Activated T-cell treated with anti-CD3 and anti-CD28 coated beads for 4 hours (primary cell): ENCODE data around the gene YIPF7.

ENCODE experiments used
- DNase-seq: peaks from one replicate; pipeline ENCODE4 v3.0.0-alpha.2; 2020

Gene YIPF7

DNA sequence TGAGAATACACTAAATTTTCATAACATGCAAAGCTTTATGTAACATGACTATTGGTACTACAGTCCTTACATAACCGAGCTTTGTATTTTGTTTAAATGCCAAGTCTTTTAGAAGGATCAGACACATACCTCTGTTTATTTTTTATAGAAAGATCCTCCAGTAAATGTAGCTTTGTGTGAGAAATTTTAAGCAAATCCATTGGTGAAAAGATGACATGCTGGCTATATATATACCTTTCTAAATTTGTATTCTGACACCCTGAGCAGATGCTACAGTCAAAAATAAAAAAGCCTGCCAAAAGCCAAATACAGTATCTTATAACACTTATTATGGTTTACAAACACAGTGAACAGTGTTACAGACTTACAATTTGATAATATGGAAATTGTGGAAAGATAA lies at the start of gene YIPF7:
TSS of gene YIPF7 (minus strand) at position 201 of the 400 bp plus-strand sequence. CDS start 1,525 bp downstream, outside the sequence.
- no peak for DNase-seq

DNA sequence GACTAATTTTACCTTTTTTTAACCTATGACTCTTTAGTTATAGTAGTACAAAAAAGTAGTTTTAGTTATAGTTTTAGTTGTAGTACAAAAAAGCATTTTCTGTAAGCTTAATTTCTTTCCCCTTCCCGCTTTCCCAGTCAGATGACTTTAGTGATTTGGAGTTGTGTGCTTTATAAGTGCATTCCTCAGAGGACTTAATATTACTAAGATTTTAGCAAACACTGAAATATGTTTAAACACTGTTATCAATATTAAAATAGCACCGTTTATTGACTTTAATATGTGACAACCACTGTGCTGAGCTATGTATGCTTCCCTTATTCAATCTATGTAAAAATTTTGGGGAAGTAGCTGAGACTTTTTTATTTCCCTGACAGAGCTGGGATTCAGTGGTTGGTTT lies 49.6 kb upstream of the YIPF7 start:
- no peak for DNase-seq

DNA sequence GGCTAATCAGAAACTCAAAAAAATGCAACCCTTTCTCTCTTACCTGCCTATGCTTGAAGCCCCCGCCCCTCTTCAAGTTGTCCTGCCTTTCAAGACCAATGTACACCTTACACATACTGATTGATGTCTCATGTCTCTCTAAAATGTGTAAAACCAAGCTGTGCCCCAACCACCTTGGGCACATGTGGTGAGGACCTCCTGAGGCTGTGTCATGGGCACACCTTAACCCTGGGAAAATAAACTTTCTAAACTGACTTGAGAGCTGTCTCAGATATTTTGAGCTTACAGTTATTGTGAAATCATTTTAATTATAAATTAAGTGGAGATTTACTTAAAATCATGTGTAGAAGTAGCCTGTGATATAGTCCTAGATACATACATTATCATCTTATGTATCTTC lies 49.0 kb upstream of the YIPF7 start:
- DNase-seq, result no peak

GRCh38 chr4:44684648-44685047 lies 33.2 kb upstream of the YIPF7 start:
- no peak for DNase-seq

DNA sequence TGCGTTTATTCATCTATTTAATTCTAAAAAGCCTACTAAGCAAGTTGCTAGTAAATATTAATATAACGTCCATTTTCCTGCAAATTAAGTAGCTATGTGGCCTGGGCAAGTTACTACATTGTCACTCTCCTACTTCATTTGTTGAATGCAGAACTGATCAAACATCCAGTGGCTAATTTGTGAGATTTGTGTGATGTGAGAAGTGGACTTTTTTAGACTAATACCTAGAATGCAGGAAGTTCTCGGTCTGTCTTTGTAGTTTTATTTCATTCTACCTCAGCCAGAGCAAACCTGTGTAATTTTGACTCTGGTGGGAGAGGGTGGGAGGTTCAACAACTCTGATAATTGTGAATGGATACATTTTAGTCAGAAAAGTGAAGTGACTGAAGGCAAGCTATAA lies 27.6 kb upstream of the YIPF7 start:
- DNase-seq, result no peak

DNA sequence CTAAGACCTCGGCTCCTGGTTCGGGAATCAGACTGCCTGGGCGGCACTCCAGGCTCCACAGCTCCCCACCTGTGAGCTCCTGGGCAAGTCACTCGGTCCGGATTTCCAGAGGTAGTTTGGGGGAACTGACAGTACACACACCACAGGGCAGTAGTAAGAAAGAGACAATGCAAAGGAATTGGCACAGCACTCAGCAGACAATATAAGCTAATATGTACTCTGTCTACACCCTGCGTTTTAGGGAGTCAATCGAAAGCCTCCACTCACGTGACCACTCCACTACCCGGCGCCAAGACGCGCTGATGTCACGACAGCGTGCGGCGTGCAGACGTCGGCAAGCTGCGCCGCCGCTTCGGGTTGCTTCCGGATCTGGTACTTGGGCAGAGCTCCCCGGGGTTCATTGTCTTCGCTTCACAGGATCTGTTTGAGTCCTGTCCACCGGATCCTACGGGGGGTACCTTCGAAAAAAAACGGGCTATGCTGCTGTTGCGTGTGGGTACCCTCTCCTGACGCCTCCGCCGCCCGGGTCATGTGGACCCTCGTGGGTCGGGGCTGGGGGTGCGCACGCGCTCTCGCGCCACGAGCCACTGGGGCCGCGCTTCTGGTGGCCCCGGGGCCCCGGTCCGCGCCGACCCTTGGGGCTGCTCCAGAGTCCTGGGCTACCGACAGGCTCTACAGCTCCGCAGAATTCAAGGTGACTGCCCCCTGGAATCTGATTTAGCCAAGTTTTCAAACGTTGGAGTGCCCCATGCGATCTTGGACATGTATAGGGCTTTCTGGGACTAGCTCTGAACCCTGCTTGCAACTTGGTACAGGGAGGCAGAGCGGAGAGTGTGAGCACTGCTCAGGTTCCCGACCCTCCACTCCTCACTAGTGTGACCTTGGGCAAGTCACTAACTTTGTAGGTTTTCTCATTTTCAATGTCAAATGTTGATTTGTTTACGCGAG lies 26.9 kb upstream of the YIPF7 start, which contains the start of gene GUF1:
TSS of gene GUF1 (plus strand) at position 327 of the 948 bp plus-strand sequence. CDS start at position 530, 203 bp downstream.
- peak; percentile 79 for DNase-seq

DNA sequence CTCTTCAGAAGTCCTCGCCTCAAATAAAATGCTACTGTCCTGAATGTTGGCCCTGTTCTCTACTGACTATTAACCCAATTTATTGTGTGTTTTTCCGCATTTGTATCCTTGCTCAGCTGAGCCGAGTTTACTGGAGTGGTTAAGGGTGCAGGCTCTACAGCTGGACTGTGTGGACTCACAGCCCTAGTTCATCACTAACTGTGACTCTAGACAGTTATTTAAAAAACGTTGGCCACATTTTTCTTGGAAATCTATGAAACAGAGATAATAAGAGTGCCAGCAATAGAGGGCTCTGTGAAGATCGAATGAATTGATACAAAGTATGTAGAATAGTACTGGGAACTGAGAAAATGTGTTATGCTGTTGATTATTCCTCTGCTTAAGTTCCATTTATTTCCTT lies 23.9 kb upstream of the YIPF7 start:
- DNase-seq, result no peak

- no peak for DNase-seq
These were observed 23.0 kb upstream of the YIPF7 start for GRCh38 chr4:44674471-44674870.

GRCh38 chr4:44671636-44672035 lies 20.2 kb upstream of the YIPF7 start:
- DNase-seq, result no peak

DNA sequence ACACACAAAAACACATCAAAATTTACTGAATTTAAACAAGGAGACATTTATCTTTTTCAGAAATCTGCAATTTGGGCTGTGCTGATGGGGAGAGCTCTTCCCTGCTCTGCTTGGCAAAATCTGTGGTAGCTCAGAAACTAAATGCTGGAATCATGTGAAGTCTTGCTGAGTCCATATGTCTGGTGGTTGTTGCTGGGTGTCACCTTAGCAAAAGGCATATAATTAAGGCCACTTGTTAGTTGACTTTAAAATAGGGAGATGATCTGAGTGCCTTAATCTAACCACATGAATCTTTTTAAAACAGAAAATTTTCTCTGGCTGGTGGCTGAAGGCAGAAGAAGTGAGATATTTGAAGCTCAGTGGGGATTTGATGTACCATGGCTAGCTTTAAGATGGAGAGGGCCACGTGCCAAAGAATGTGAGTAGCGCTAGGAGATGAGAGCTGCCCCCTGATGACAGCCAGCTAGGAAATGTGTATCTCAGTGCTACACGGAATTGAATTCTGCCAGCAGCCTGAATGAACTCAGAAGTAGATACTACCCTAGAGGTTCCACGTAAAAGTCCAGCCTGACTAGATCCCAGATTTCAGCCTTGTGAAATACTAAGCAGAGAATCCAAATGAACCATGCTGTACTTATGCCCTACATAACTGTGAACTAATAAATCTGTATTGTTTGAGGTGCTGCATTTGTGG lies 19.2 kb upstream of the YIPF7 start:
- no peak for DNase-seq

DNA sequence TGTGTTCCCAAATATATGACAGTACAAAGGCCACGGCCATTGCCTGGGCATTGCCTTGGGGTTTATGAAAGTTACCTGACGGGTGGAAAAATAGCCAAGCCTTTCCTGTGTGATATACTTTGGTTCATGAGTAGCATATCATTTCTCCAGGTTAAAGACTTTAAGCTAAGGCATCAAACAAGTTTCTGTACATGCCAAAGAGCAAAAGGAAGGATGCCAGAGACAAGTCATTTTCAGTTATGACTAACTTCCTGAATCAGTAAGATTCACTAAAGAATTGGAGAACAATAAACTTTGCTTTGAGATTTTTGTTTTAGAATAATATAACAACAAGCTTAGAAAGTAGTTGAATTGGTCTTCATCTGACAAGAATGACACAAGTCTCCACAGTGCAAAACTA lies 17.1 kb upstream of the YIPF7 start:
- no peak for DNase-seq

DNA sequence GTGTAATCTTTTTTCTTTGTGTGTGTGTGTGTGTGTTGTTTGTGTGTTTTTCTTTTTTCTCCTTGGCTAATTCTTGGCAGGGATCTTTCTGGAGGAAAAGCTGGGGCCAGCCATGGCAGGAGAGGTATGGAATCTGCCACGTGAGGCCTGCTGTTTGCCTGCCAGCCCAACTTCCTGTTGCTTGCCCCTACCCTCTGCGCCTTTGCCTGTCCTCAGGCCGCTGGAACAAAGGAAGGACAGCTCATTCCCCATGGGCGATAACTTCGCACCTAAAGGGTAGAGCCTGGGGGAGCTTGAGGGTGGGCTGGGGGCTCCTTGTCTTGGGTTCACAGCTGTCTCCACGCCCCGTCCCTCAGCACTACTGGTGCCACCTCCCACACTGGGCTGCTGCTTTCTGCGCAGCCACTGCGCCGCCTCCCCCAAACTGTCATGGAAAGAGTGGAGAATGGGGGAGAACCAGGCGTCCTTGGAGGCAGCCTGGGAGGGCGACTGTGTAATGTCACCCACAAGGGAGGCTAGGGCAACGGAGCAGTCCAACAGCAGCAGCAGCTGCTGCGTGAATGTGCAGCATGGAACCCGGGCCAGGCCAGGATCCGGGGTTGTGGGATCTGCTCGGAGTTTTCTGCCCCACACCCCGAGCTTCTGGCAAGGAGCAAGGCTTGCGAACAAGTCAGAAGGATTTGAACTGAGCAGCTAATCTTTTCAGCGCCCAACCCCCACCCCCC lies 12.3 kb upstream of the YIPF7 start:
- DNase-seq, result no peak

DNA sequence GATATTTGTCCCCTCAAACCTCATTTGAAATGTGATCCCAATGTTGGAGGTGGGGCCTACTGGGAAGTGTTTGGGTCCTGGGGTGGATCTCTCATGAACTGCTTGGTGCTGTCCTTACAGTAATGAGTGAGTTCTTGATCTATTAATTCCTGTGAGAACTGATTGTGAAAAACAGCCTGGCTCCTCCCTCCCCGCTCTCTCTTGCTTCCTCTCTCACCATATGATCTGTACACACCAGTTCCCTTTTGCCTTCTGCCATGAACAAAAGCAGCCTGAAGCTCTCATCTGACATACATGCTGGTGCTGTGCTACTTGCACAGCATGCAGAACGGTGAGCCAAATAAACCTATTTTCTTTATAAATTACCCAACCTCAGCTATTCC lies 11.2 kb upstream of the YIPF7 start:
- DNase-seq, result no peak

DNA sequence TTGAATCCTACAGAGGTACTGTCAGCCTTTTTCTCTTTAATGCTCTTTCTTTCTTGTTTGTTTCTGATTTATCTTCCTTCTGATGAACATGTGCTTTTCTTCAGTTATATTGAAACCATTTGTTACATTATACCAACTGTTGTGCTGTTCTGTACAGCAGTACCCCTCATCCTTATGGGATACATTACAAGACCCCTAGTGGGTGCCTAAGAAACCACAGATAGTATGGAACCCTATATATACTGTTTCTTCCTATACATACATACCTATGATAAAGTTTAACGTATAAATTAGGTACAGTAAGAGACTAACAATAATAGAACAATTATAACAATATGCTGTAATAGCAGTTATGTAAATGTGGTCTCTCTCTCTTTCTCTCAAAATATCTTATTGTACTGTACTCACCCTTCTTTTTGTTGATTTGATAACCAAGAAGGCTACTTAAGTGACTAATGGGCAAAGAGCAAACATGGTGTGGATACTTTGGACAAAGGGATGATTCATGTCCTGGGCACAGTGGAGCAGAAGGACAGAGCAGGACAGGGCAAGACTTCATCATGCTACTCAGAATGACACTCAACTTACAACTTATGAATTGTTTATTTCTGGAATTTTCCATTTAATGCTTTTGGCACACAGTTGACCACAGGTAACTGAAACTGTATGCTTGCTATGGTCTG lies 10.7 kb upstream of the YIPF7 start:
- no peak for DNase-seq

GRCh38 chr4:44660396-44660795 lies 9.0 kb upstream of the YIPF7 start:
- no peak for DNase-seq

DNA sequence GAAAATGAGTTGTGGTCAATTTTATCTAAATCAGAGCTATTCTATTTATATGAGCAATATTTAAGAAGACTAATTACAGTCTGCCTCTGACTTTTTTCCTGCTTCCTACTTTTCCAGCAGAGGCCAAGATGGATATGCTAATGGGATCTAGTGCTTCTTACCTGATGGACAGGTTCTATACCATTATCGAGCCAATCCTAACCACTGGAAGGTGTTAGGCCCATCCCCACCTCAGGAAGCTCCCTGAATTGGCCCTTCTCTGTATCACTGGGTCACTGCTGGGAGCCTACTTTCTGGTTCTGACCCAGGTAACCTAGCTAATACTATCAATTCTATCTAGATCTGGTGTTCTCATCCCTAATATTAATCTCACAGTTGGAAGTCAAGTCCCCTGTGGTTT lies 577 bp upstream of the YIPF7 start:
- DNase-seq, result no peak

GRCh38 chr4:44646151-44646550 lies 5.3 kb downstream of the YIPF7 start:
- no peak for DNase-seq

GRCh38 chr4:44638091-44638490 lies 13.3 kb downstream of the YIPF7 start:
- no peak for DNase-seq

DNA sequence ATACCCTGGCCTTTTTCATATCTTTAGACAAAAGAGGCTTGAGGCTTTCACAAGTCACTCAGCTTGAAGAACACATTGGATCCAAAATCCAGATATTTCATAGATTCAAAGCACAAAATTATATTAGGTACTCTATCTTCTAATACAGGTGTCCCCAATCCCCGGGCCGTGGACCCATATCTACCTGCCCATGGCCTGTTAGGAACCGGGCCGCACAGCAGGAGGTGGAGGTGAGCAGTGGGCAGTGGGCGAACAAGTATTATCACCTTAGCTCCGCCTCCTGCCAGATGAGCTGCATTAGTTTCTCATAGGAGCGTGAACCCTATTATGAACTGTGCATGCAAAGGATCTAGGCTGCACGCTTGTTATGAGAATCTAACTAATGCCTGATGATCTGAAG lies 18.7 kb downstream of the YIPF7 start:
- DNase-seq, result no peak

- DNase-seq, result no peak
These were observed 19.3 kb downstream of the YIPF7 start for GRCh38 chr4:44632089-44632488.

- peak; percentile 14 for DNase-seq
These were observed 22.1 kb downstream of the YIPF7 start for GRCh38 chr4:44629280-44629866.

- DNase-seq, result no peak
These were observed 27.7 kb downstream of the YIPF7 start for GRCh38 chr4:44623676-44624075.
